ENCODE measurements around the gene POLR2F.
A peak's percentile ranks its signal among the peaks of the same experiment; 100 is the strongest.
"Not testable (repeated sequence)": the region's sequence is repeated elsewhere in the genome, so short reads cannot be mapped to it uniquely, and the experiment has no call there.

The POLR2F gene

DNA sequence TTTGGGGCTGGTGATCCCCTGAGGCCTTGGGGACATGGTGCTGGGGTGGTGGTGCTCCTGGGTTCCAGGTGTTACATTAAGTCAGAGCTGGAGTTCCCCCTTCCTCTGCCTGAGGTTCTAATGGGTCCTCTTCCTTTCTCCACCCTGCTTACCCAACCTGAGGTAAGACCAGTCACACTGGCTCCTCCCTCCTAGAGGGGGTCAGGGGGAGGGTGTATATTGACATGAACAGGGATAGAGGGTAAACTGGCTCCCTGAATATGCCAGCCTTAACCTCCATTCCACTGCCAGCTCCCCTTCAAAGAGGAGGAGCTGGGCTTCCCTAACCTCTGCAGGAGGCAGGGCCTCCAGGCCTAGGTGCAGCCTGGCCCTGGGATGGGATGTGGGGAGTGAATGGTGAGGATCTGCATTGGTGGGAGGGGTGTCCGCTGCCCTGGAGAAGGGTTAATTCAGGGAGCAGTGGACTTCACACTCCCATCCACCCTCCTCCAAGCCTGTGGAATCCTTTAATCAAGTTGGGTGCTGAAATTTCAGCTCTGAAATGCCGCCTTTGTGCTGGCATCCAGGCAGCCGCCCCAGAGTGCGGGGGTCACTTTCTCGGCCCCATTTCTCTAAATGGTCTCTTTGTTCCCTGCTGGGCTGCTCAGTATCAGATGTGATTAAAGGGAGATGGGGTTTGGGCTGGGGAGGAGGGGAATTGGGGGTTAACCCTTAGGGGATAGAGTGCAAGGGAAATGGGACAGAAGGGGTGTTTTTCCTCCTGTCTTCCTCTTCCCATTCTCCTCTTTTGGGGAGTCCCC, 15.2 kb downstream of the POLR2F start:
- DNase-seq (ENCODE audit: low spot score in 2 of 2) (no peak), ATAC-seq (replicated peaks; ENCODE audit: extremely low read depth, poor library complexity, severe bottlenecking) (no peak)
- no peak overlapping the region for H3K4me3 Mint-ChIP-seq
- no peaks in the 10 kb centered on the region for H3K27me3 Mint-ChIP-seq
- peaks cover 19% of the 10 kb centered on the region for H3K36me3 Mint-ChIP-seq (ENCODE audit: insufficient read depth)
- H3K9me3 Mint-ChIP-seq: no peaks in the 10 kb centered on the region
- no peak overlapping the region for H3K27ac Mint-ChIP-seq (ENCODE audit: low read depth)
- no peaks in the 10 kb centered on the region for H3K4me1 Mint-ChIP-seq

DNA sequence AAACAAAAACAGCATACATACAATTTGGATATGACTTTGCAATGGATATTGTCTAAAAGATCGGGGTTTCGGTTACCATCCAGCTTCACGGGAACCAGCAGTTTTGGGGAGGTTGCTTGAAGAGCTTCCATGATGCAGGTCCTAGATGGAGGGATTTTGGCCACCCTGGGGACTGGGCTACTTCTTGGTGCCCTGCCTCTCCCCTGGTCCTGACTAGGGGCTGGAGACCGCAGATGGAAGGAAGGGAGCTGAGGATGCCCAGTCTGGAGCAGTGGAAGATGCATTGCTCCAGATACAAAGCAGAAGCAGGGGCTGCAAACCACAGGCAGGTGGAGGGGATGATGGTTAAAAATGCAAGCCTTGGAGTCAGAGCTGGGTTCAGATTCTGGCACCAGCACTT, 17.4 kb downstream of the POLR2F start:
- Mint-ChIP-seq H3K9me3 (no peaks in the 10 kb centered on the region), H3K4me3 (no peak overlapping the region), H3K27ac (ENCODE audit: low read depth) (peak overlapping the region; percentile 16), H3K4me1 (peaks cover 9% of the 10 kb centered on the region), H3K27me3 (no peaks in the 10 kb centered on the region), H3K36me3 (ENCODE audit: insufficient read depth) (peaks cover 19% of the 10 kb centered on the region)
- no peak for ATAC-seq (replicated peaks; ENCODE audit: extremely low read depth, poor library complexity, severe bottlenecking)
- DNase-seq (ENCODE audit: low spot score in 2 of 2): no peak

DNA sequence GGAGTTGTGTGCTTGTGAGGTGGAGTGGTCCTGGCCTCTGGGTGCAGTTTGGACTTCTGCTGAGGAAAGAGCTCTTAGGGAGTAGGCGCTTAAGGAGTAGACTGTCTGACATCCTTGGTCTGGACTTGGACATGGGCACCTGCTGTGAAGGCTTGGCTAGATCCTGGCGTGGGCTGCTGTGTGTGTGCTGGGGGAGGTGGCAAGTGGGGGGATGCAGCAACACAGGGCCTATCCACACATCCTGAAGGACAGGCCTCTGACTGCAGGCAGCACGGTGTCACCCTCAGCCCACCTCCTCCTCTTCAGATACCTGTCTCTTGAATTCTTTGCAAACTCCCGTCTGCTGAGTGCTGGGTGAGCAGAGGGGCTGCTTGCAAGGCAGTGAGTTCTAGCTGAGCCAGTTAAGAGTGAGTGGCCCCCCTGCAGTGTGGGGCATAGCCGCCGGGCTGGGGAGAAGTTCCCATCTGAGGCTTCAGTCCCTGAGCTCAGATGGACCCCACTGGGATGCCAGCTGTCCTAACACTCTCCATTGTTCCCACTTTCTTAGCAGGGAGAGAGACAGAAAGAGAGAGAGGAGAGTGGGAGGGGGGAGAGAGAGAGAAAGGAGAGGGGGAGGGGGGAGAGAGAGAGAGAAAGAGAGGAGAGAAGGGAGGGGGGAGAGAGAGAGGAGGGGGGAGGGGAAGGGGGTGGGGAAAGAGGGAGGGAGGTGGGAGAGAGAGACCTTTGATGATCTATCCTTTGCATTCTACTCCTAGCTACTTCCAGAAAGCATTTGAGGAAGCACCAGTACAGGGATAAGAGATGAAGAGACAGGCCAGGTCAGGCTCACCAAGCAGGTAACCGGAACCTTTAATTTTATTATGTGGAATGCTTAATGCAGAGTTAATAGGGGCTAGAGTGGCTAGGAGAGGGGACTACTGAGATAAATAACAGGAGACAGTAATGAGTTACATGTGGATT, 18.3 kb downstream of the POLR2F start:
- no peak overlapping the region for H3K27ac Mint-ChIP-seq (ENCODE audit: low read depth)
- no peaks in the 10 kb centered on the region for H3K9me3 Mint-ChIP-seq
- no peaks in the 10 kb centered on the region for H3K27me3 Mint-ChIP-seq
- DNase-seq (ENCODE audit: low spot score in 2 of 2): no peak
- H3K4me3 Mint-ChIP-seq: no peak overlapping the region
- peaks cover 17% of the 10 kb centered on the region for H3K36me3 Mint-ChIP-seq (ENCODE audit: insufficient read depth)
- ATAC-seq (replicated peaks; ENCODE audit: extremely low read depth, poor library complexity, severe bottlenecking): no peak
- peaks cover 9% of the 10 kb centered on the region for H3K4me1 Mint-ChIP-seq

DNA sequence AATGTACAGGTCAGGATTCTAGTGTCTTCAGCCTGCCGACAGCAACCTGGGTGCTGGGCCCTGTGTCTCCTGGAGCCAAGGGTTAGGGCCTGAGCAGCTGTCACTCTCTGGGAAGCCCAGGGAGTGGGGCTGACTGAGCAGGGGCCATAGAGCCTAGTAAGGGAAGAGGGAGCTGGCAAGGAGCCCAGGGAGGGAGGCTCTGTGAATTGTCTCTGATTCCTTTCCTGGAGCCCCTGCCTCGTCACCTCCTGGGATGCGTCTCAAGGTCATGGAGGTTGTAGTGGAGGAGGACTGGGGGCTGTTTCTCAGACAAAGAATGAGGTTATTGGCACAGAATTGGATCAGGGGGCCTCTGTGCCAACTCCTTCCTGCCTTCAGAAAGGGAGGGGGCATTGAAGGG, 19.0 kb downstream of the POLR2F start:
- peaks cover 11% of the 10 kb centered on the region for H3K36me3 Mint-ChIP-seq (ENCODE audit: insufficient read depth)
- DNase-seq (ENCODE audit: low spot score in 2 of 2) (no peak), ATAC-seq (replicated peaks; ENCODE audit: extremely low read depth, poor library complexity, severe bottlenecking) (no peak)
- H3K27ac Mint-ChIP-seq (ENCODE audit: low read depth): no peak overlapping the region
- H3K27me3 Mint-ChIP-seq: no peaks in the 10 kb centered on the region
- peaks cover 9% of the 10 kb centered on the region for H3K4me1 Mint-ChIP-seq
- H3K4me3 Mint-ChIP-seq: no peak overlapping the region
- no peaks in the 10 kb centered on the region for H3K9me3 Mint-ChIP-seq

DNA sequence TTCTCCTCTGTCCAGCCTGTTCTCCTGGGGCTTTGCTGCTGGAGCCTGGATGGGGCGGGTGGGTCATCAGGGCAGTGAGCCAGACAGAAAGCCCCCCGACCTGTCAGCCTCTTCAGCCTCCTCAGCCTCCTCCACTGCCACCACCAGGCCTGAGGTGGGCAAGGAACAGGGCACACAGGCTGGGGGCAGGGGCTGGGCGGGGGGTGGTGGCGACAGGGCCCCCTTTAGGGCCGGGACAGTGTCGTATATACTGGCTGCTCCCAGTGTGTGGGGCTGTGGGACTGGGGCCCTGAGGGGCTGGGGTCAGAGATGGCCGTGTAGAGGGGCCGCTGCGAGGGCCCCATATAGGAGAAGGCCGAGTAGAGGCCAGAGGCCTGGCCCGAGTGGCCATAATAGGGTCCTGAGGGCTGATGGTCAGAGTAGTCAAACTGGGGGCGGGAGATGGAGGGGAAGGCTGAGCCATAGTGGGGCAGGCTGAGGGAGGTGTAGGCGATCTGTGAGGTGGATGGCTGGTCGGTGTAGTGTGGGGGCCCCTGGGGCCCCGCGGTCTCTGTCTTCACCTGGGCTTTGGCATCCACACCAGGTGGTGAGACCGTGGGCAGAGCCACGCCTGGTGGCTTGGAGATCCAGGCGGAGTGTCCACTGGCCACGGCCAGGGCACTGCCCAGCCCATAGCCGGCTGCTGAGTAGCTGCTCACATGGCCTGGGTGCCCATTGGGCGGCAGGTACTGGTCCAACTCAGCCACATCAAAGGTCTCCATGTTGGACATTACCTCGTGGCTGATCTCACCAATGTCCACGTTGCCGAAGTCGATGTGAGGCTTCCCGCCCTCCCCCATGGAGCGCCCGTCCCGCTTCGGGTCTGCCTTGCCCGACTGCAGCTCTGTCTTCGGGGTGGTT, 20.0 kb downstream of the POLR2F start:
- peaks cover 5% of the 10 kb centered on the region for H3K36me3 Mint-ChIP-seq (ENCODE audit: insufficient read depth)
- H3K9me3 Mint-ChIP-seq: no peaks in the 10 kb centered on the region
- peaks cover 9% of the 10 kb centered on the region for H3K4me1 Mint-ChIP-seq
- ATAC-seq (replicated peaks; ENCODE audit: extremely low read depth, poor library complexity, severe bottlenecking) (no peak), DNase-seq (ENCODE audit: low spot score in 2 of 2) (no peak)
- H3K27me3 Mint-ChIP-seq: no peaks in the 10 kb centered on the region
- H3K27ac Mint-ChIP-seq (ENCODE audit: low read depth): no peak overlapping the region
- no peak overlapping the region for H3K4me3 Mint-ChIP-seq

DNA sequence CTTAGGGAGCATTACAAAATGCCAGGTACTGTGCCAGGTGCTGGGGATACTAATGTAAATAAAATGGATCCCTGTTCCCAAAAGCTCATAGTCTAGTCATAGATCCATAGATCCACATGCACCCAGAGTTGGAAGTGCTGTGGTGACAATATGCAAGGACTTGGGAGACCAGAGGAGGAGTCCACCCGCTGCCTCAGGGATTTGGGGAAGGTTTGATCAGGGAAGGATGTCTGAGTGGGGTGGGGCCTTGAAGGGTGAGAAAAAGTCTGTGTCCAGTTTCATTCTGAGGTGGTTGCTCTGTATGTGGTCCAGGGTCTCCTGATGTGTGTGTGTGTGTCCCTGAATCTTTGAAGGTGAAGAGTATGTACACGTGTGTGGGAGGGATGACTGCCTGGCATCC, 21.7 kb downstream of the POLR2F start:
- H3K4me3 Mint-ChIP-seq: no peak overlapping the region
- DNase-seq (ENCODE audit: low spot score in 2 of 2) (no peak), ATAC-seq (replicated peaks; ENCODE audit: extremely low read depth, poor library complexity, severe bottlenecking) (no peak)
- peaks cover 2% of the 10 kb centered on the region for H3K36me3 Mint-ChIP-seq (ENCODE audit: insufficient read depth)
- no peaks in the 10 kb centered on the region for H3K9me3 Mint-ChIP-seq
- peaks cover 9% of the 10 kb centered on the region for H3K4me1 Mint-ChIP-seq
- peak overlapping the region; percentile 18 for H3K27ac Mint-ChIP-seq (ENCODE audit: low read depth)
- H3K27me3 Mint-ChIP-seq: no peaks in the 10 kb centered on the region

GRCh38 chr22:37976022-37976421, 22.5 kb downstream of the POLR2F start:
- not testable (repeated sequence) for H3K4me1 Mint-ChIP-seq; H3K9me3 Mint-ChIP-seq; ATAC-seq (replicated peaks; ENCODE audit: extremely low read depth, poor library complexity, severe bottlenecking); H3K4me3 Mint-ChIP-seq; H3K27me3 Mint-ChIP-seq; H3K36me3 Mint-ChIP-seq (ENCODE audit: insufficient read depth); DNase-seq (ENCODE audit: low spot score in 2 of 2); H3K27ac Mint-ChIP-seq (ENCODE audit: low read depth)

GRCh38 chr22:37976547-37976946, 23.0 kb downstream of the POLR2F start:
- no peak for ATAC-seq (replicated peaks; ENCODE audit: extremely low read depth, poor library complexity, severe bottlenecking)
- no peak overlapping the region for H3K4me3 Mint-ChIP-seq
- no peaks in the 10 kb centered on the region for H3K9me3 Mint-ChIP-seq
- no peaks in the 10 kb centered on the region for H3K36me3 Mint-ChIP-seq (ENCODE audit: insufficient read depth)
- H3K27ac Mint-ChIP-seq (ENCODE audit: low read depth): no peak overlapping the region
- no peaks in the 10 kb centered on the region for H3K27me3 Mint-ChIP-seq
- no peak for DNase-seq (ENCODE audit: low spot score in 2 of 2)
- peaks cover 9% of the 10 kb centered on the region for H3K4me1 Mint-ChIP-seq

DNA sequence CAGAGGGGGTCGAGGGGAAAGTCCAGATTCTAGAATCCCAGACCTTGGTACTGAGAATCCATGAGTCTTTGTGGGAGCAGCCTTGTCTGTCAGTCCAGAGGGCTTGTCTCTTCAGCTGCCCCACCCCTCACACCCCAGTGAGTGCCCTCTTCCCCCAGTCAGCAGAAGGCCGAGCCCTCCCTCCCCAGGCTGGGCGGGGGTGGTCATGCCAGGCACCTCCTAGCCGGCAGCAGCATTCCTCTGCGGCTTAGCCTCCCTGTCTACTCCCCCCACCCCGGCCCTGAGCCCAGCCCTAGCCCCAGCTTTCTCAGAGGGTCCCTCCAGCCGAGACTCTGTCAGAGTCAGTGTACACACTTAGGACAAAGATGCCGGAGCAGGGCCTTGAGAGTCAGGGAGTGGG, 26.3 kb downstream of the POLR2F start:
- DNase-seq (ENCODE audit: low spot score in 2 of 2) (no peak), ATAC-seq (replicated peaks; ENCODE audit: extremely low read depth, poor library complexity, severe bottlenecking) (no peak)
- H3K27me3 Mint-ChIP-seq: no peaks in the 10 kb centered on the region
- no peak overlapping the region for H3K4me3 Mint-ChIP-seq
- H3K9me3 Mint-ChIP-seq: no peaks in the 10 kb centered on the region
- H3K4me1 Mint-ChIP-seq: peaks cover 6% of the 10 kb centered on the region
- no peak overlapping the region for H3K27ac Mint-ChIP-seq (ENCODE audit: low read depth)
- H3K36me3 Mint-ChIP-seq (ENCODE audit: insufficient read depth): peaks cover 2% of the 10 kb centered on the region

DNA sequence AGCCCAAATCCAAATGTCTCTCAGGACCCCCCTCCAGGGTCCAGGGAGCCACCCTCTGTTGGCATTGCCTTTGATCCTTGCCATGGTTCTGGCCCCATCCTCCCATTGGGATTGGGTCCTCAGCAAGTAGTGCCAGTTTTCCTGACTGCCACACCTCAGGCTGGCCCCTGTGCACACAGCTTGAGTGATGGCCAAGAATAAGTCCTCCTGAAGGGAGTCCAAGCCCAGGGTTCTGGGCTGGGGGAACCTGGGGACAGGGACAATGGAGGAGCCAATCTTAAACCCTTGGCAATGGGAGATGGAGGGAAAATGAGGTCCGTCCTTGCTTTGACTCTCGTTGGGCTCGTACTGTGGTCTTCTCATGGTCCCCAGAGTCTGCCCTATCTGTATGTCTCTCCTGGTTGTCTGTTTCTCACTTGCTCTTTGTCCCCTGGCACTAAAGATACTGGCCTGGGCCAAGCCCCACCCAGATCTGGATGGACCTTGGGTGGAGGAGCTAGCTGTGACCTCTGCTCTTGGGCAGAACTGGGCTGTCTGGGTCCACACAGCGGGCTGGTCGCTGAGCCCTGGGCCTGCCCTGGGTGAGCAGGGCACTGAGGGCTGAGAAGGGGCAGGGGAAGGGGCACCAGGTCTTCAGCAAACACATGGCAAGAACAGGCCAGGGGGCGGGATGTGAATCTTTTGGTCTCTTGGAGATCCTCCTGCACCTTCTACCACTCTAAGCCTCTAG, 27.9 kb downstream of the POLR2F start:
- no peak for ATAC-seq (replicated peaks; ENCODE audit: extremely low read depth, poor library complexity, severe bottlenecking)
- Mint-ChIP-seq H3K4me1 (no peaks in the 10 kb centered on the region), H3K27me3 (no peaks in the 10 kb centered on the region), H3K4me3 (no peak overlapping the region), H3K9me3 (no peaks in the 10 kb centered on the region), H3K27ac (ENCODE audit: low read depth) (no peak overlapping the region), H3K36me3 (ENCODE audit: insufficient read depth) (peaks cover 2% of the 10 kb centered on the region)
- DNase-seq (ENCODE audit: low spot score in 2 of 2): no peak

DNA sequence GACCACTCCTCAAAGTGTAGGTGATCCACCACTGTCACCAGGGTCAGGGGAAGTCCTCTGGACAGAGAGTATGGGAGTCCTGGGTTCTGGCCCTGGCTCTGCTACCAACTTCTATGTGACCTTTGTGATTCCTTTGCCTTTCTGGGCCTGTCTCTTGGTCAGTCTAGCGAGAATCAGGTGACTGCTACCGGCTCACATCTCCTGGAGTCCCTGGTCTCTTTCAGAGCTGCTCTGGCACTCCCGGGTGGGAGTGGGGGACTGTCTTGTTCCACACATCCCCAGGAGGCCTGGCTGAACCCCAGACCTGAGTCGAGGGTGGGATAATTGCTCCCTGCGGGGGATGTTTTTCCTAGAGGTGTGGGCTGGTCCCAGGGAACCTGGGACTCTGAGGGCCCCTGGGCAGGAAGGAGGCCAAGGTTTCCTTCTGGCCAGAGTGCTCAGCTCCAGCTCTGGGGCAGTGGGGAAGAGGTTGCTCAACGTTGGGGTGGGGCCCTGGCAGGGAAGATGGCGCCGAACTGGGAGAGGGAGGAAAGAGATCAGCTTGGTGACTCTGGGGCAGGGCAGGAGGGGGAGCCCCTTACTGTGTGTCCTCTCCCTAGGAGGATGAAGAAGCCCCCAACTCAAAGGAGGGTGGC, 28.8 kb downstream of the POLR2F start:
- DNase-seq (ENCODE audit: low spot score in 2 of 2) (no peak), ATAC-seq (replicated peaks; ENCODE audit: extremely low read depth, poor library complexity, severe bottlenecking) (no peak)
- Mint-ChIP-seq H3K4me3 (no peak overlapping the region), H3K27ac (ENCODE audit: low read depth) (no peak overlapping the region), H3K9me3 (no peaks in the 10 kb centered on the region), H3K36me3 (ENCODE audit: insufficient read depth) (peaks cover 2% of the 10 kb centered on the region), H3K27me3 (no peaks in the 10 kb centered on the region), H3K4me1 (no peaks in the 10 kb centered on the region)
